Measurements from ENCODE around the gene PYROXD2. TPM values are rescaled to one million over a fixed set of nuclear protein-coding genes. Genes with fewer than 3 reads are reported as not detected.
A peak's percentile ranks its signal among the peaks of the same experiment; 100 is the strongest.

PYROXD2 gene
- total RNA-seq, 1 experiment from 2014 or later, result 2.2 TPM

DNA sequence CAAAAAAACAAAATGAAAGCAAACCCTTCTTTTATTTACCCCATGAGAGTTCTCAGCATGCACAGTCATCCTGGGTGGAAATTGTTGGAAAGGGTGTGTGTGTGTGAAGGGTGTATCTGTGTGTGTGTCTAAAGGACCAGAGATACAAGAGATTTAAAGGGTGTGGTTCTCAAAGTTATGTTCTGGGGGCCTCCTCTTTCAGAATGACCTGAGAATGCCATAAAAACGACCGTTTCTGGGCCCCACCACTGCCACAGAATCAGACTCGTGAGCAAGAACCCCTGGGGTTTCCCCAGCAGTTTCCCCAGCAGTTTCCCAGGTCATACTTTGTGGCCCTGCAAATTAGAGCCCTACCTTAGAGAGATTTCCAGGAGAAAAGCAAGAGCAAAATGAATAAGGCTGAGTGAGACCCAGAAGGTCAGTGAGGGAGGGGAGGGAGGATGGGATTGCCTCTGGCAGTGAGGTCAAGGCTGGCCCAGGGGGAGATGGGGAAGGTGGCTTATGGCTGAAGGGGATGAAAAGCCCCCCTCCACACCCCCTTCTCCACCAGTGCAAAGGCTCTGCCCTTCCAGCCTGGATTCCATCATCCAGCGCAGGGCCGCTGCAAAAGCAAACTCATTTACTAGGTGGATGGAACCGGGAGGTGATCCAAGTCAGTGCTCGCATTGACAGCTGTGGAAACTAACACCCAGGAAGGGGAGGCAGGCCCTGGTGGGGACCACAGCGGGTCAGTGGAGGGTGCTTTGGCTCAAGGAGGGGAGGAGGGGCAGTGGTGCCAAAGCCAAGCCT lies 10.2 kb downstream of the PYROXD2 start:
- Mint-ChIP-seq H3K4me3 (ENCODE audit: unreplicated experiment) (no peak overlapping the region), H3K27me3 (ENCODE audit: insufficient read depth, unreplicated experiment) (no peaks in the 10 kb centered on the region), H3K4me1 (ENCODE audit: low read depth, unreplicated experiment) (peaks cover 10% of the 10 kb centered on the region), H3K27ac (ENCODE audit: unreplicated experiment) (peak overlapping the region; percentile 76), H3K36me3 (ENCODE audit: insufficient read depth, unreplicated experiment) (no peaks in the 10 kb centered on the region), H3K9me3 (ENCODE audit: unreplicated experiment) (no peaks in the 10 kb centered on the region)
- Histone ChIP-seq H3K36me3 (ENCODE audit: control insufficient read depth, insufficient read depth, low read length) (no peaks in the 10 kb centered on the region), H3K4me3 (ENCODE audit: low read depth, low read length) (no peak overlapping the region), H3K4me1 (peaks cover 5% of the 10 kb centered on the region), H3K9me3 (no peaks in the 10 kb centered on the region), H3K27me3 (replicated peaks; ENCODE audit: control insufficient read depth, insufficient read depth, low read length) (no peaks in the 10 kb centered on the region)
- BruUV-seq (replicated peaks), result no TSS peak
- TF ChIP-seq CTCF (IDR thresholded peaks at IDR 0.05; ENCODE audit: insufficient read depth in 1 of 2, low read depth in 1 of 2, low read length in 1 of 2, severe bottlenecking in 1 of 2, unreplicated experiment in 1 of 2), result no peak
- no peak for DNase-seq
- POLR2A ChIA-PET, result interaction anchor here (0.6 kb wide), 1 partner anchor 37 kb away, joined by 3 read pairs; no protein-coding TSS in a partner anchor
- intact Hi-C loops (cut with micrococcal nuclease; ENCODE audit: unreplicated experiment), result no loop called here
- CTCF ChIA-PET, result no interaction called here

GRCh38 chr10:98403812-98404504 lies 11.0 kb downstream of the PYROXD2 start:
- H3K27me3 Mint-ChIP-seq (ENCODE audit: insufficient read depth, unreplicated experiment), result no peaks in the 10 kb centered on the region
- Histone ChIP-seq H3K9me3 (no peaks in the 10 kb centered on the region), H3K4me3 (ENCODE audit: low read depth, low read length) (no peak overlapping the region), H3K4me1 (peaks cover 5% of the 10 kb centered on the region), H3K27me3 (replicated peaks; ENCODE audit: control insufficient read depth, insufficient read depth, low read length) (no peaks in the 10 kb centered on the region), H3K36me3 (ENCODE audit: control insufficient read depth, insufficient read depth, low read length) (no peaks in the 10 kb centered on the region)
- no peak for DNase-seq
- CTCF ChIA-PET, result no interaction called here
- peaks cover 10% of the 10 kb centered on the region for H3K4me1 Mint-ChIP-seq (ENCODE audit: low read depth, unreplicated experiment)
- H3K36me3 Mint-ChIP-seq (ENCODE audit: insufficient read depth, unreplicated experiment), result no peaks in the 10 kb centered on the region
- TF ChIP-seq CTCF (IDR thresholded peaks at IDR 0.05; ENCODE audit: insufficient read depth in 1 of 2, low read depth in 1 of 2, low read length in 1 of 2, severe bottlenecking in 1 of 2, unreplicated experiment in 1 of 2), result no peak
- BruUV-seq (replicated peaks), result no TSS peak
- no peaks in the 10 kb centered on the region for H3K9me3 Mint-ChIP-seq (ENCODE audit: unreplicated experiment)
- no peak overlapping the region for H3K4me3 Mint-ChIP-seq (ENCODE audit: unreplicated experiment)
- H3K27ac Mint-ChIP-seq (ENCODE audit: unreplicated experiment), result peak overlapping the region; percentile 76
- intact Hi-C loops (cut with micrococcal nuclease; ENCODE audit: unreplicated experiment), result no loop called here
- POLR2A ChIA-PET, result no interaction called here

DNA sequence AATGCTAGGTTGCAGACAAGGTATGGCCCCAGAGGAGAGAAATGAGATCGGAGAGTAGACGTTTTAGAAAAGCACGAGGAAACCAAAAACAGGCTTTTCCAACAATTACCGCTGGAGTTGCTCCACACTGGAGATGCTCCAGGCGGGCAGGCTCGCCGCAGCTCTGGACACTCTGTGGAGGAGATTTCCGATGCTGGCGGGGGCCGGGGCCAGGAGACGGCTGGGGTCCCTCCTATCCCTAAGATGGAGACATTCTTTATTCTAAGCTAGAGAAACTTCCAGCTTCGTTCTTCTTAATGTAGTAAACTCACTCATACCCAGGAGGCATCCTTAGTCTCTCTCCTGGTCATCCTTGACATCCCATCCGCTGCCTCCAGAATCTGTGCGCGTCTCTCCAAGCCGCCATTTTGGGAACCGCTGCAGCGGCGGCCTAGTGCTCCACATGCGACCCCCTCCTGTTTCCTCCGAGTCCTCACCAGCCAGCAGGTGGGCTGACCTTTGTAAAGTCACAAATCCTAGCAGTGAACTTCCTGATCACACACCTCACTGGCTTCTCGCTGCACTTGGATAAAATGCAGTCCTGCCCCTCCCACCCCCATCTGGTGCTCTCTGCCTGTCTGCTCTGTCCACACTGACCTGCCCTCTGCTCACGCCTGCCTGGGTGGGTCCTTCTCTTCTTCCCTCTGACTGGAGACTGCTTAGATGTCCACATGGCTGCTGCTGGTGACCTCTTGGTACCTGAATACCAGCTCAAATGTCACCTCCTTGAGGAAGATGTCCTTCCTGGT lies 11.9 kb downstream of the PYROXD2 start:
- H3K4me1 Mint-ChIP-seq (ENCODE audit: low read depth, unreplicated experiment), result peaks cover 10% of the 10 kb centered on the region
- H3K9me3 Mint-ChIP-seq (ENCODE audit: unreplicated experiment), result no peaks in the 10 kb centered on the region
- DNase-seq, result no peak
- no peaks in the 10 kb centered on the region for H3K27me3 Mint-ChIP-seq (ENCODE audit: insufficient read depth, unreplicated experiment)
- BruUV-seq (replicated peaks), result no TSS peak
- Histone ChIP-seq H3K4me3 (ENCODE audit: low read depth, low read length) (no peak overlapping the region), H3K9me3 (no peaks in the 10 kb centered on the region), H3K4me1 (peaks cover 5% of the 10 kb centered on the region), H3K36me3 (ENCODE audit: control insufficient read depth, insufficient read depth, low read length) (no peaks in the 10 kb centered on the region), H3K27me3 (replicated peaks; ENCODE audit: control insufficient read depth, insufficient read depth, low read length) (no peaks in the 10 kb centered on the region)
- H3K36me3 Mint-ChIP-seq (ENCODE audit: insufficient read depth, unreplicated experiment), result no peaks in the 10 kb centered on the region
- CTCF ChIA-PET, result no interaction called here
- POLR2A ChIA-PET, result no interaction called here
- intact Hi-C loops (cut with micrococcal nuclease; ENCODE audit: unreplicated experiment), result no loop called here
- no peak for TF ChIP-seq CTCF (IDR thresholded peaks at IDR 0.05; ENCODE audit: insufficient read depth in 1 of 2, low read depth in 1 of 2, low read length in 1 of 2, severe bottlenecking in 1 of 2, unreplicated experiment in 1 of 2)
- H3K27ac Mint-ChIP-seq (ENCODE audit: unreplicated experiment), result no peak overlapping the region
- H3K4me3 Mint-ChIP-seq (ENCODE audit: unreplicated experiment), result no peak overlapping the region

All from Caco-2 (cell line).